SK-N-SH (cell line): ENCODE measurements around the gene MXI1.
"Not testable (repeated sequence)": the region's sequence is repeated elsewhere in the genome, so short reads cannot be mapped to it uniquely, and the experiment has no call there.

ENCODE experiments used
- CTCF ChIP-seq: fragments of 200-600 bp; sonication (generic); IDR thresholded peaks from 2 replicates; pipeline ENCODE4 v1.6.1; 2017; ENCODE audit warnings: antibody characterized with exemption, mild to moderate bottlenecking, moderate library complexity
- EZH2phosphoT487 ChIP-seq: fragments of 200-600 bp; sonication (generic); IDR thresholded peaks from 2 replicates; pipeline ENCODE4 v1.6.1; 2017; ENCODE audit warnings: low read depth, mixed run types, mild to moderate bottlenecking, antibody characterized with exemption, moderate library complexity, borderline replicate concordance

- not testable (repeated sequence) for TF ChIP-seq EZH2phosphoT487, CTCF
Observed at GRCh38 chr10:110201046-110201445, 6.4 kb upstream of the MXI1 start.
